Activated naive CD8-positive, alpha-beta T cell treated with anti-CD3 and anti-CD28 coated beads, Interleukin-2, amount 10 ng/mL, durations not matched to agents 7 days and 5 days (primary cell): Measurements from ENCODE around the gene ZNF420. TPM values are rescaled to one million over a fixed set of nuclear protein-coding genes. Genes with fewer than 3 reads are reported as not detected.
A peak's percentile ranks its signal among the peaks of the same experiment; 100 is the strongest.
"Not testable (repeated sequence)": the region's sequence is repeated elsewhere in the genome, so short reads cannot be mapped to it uniquely, and the experiment has no call there.

Experiments
- ATAC-seq: fragments of 150-1000 bp; cut with Tn5 transposase; one replicate; pipeline ENCODE4 v1.10.0; 2021; ENCODE audit warnings: low read depth, moderate library complexity
- POLR2A ChIA-PET: fragments of 350-600 bp; sonication (Branson Sonifier 250); formaldehyde crosslinking; loops from one replicate; lab custom pipeline; 2021; ENCODE audit warnings: antibody characterized with exemption; lab: Charles Lee
- DNase-seq: peaks from one replicate; pipeline ENCODE4 v3.0.0; 2021
- H3K27ac Mint-ChIP-seq: one replicate; pipeline ENCODE4 v1.8.0; 2022; ENCODE audit warnings: mild to moderate bottlenecking, mixed read lengths
- H3K27me3 Mint-ChIP-seq: one replicate; pipeline ENCODE4 v1.8.0; 2022; ENCODE audit warnings: mild to moderate bottlenecking, moderate library complexity, mixed read lengths
- H3K36me3 Mint-ChIP-seq: one replicate; pipeline ENCODE4 v1.8.0; 2021; ENCODE audit warnings: mild to moderate bottlenecking, mixed read lengths
- H3K4me1 Mint-ChIP-seq: one replicate; pipeline ENCODE4 v1.8.0; 2021; ENCODE audit warnings: mixed read lengths
- H3K4me3 Mint-ChIP-seq: one replicate; pipeline ENCODE4 v1.8.0; 2022; ENCODE audit warnings: mild to moderate bottlenecking, moderate library complexity, mixed read lengths
- H3K9me3 Mint-ChIP-seq: one replicate; pipeline ENCODE4 v1.8.0; 2021; ENCODE audit warnings: mixed read lengths
- total RNA-seq, 2 experiments: library from RNA; stranded (reverse); gene quantifications; one replicate each; pipeline ENCODE4 v1.2.3, GENCODE V29; 2021

The ZNF420 gene
- total RNA-seq: 10 to 100 TPM; 12.7 to 17.1 TPM

GRCh38 chr19:37077934-37078716, at the start of gene ZNF420:
Gene ZNF420 (plus strand): TSS chr19:37078433. CDS start chr19:37089119, 10,686 bp downstream.
- H3K36me3 Mint-ChIP-seq: peaks cover 27% of the 10 kb centered on the region

GRCh38 chr19:37045140-37045539, 33.1 kb upstream of the ZNF420 start:
- ATAC-seq: no peak
- no peaks in the 10 kb centered on the region for H3K4me1 Mint-ChIP-seq
- no peaks in the 10 kb centered on the region for H3K36me3 Mint-ChIP-seq
- H3K4me3 Mint-ChIP-seq: no peak overlapping the region
- H3K9me3 Mint-ChIP-seq: peaks cover 23% of the 10 kb centered on the region
- POLR2A ChIA-PET: no interaction called here
- DNase-seq: no peak
- H3K27ac Mint-ChIP-seq: no peak overlapping the region
- no peaks in the 10 kb centered on the region for H3K27me3 Mint-ChIP-seq

More at GRCh38 chr19:37077934-37078716, at the start of gene ZNF420:
- ATAC-seq (peak; percentile 95), DNase-seq (peak; percentile 88)
- H3K4me1 Mint-ChIP-seq: peaks cover 16% of the 10 kb centered on the region
- peak within 1 kb of the TSS; percentile 87 for H3K27ac Mint-ChIP-seq
- H3K9me3 Mint-ChIP-seq: peaks cover 11% of the 10 kb centered on the region
- no peaks in the 10 kb centered on the region for H3K27me3 Mint-ChIP-seq
- peak within 1 kb of the TSS; percentile 88 for H3K4me3 Mint-ChIP-seq
- POLR2A ChIA-PET: interaction anchor here (0.6 to 2.0 kb wide), 15 partner anchors 9 to 588 kb away, joined by 3 to 14 read pairs (median 5); partner anchors contain the start of genes ZNF260, ZNF345, ZNF382 and ZNF383

DNA sequence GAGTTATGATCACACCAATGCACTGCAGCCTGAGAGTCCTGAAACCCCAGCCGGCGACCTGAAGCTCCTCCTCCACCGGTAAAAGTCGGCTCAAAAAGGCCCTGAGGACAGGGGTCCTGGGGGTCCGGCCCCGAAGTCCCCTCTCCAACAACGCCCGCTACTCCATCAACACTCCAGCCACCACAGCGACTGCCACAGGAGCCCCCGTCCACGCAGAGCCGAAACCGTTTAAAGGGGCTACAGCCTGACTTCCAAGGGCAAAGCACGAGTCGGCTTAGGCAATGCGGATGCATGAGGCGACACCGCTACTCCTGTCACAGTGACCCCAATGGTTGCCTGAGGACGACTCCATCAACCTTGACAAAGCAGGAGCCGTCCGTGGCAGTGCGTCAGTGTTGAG, 22.9 kb upstream of the ZNF420 start:
- Mint-ChIP-seq H3K4me3 (no peak overlapping the region), H3K27me3 (no peaks in the 10 kb centered on the region), H3K4me1 (no peaks in the 10 kb centered on the region), H3K36me3 (peaks cover 5% of the 10 kb centered on the region), H3K27ac (no peak overlapping the region), H3K9me3 (peaks cover 36% of the 10 kb centered on the region)
- DNase-seq (no peak), ATAC-seq (no peak)
- POLR2A ChIA-PET: no interaction called here

DNA sequence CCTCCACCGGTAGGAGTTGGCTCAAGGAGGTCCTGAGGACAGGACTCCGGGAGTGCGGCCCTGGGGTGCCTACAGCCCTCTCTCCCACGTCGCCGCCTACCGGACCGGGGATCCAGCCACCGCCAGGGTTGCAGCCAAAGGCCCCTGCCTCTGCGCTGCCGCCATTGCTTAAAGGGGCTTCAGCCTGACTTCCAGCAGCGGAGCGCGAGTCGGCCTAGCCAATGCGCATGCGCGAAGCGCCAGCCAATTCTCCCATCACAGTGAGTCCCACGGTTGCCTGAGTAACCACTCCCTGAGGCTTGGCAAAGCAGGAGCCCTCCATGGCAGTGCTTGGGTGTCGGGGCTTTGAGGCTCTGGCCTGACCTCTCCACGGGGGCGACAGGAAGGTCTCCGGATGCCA, 21.5 kb upstream of the ZNF420 start:
- Mint-ChIP-seq H3K4me3 (no peak overlapping the region), H3K36me3 (peaks cover 8% of the 10 kb centered on the region), H3K4me1 (no peaks in the 10 kb centered on the region), H3K27ac (no peak overlapping the region), H3K27me3 (no peaks in the 10 kb centered on the region), H3K9me3 (peaks cover 34% of the 10 kb centered on the region)
- DNase-seq (no peak), ATAC-seq (no peak)
- POLR2A ChIA-PET: no interaction called here

DNA sequence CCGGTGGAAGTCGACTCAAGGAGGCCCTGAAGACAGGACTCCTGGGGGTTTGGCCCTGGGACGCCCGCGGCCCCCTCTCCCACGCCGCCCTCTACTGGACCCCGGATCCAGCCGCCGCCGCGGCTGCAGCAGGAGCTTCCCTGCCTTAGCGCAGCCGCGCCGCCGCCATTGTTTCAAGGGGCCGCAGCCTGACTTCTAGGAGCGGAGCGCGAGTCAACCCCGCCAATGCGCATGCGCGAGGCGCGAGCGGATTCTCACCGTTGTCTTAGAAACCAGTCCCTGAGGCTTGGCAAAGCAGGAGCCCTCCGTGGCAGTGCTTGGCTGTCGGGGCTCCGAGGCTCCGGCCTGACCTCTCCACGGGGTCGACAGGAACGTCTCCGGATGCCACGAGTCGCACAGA, 19.1 kb upstream of the ZNF420 start:
- no peak for ATAC-seq
- H3K9me3 Mint-ChIP-seq: peaks cover 31% of the 10 kb centered on the region
- POLR2A ChIA-PET: no interaction called here
- H3K36me3 Mint-ChIP-seq: peaks cover 8% of the 10 kb centered on the region
- no peak overlapping the region for H3K27ac Mint-ChIP-seq
- DNase-seq: no peak
- H3K4me1 Mint-ChIP-seq: no peaks in the 10 kb centered on the region
- no peaks in the 10 kb centered on the region for H3K27me3 Mint-ChIP-seq
- H3K4me3 Mint-ChIP-seq: no peak overlapping the region

DNA sequence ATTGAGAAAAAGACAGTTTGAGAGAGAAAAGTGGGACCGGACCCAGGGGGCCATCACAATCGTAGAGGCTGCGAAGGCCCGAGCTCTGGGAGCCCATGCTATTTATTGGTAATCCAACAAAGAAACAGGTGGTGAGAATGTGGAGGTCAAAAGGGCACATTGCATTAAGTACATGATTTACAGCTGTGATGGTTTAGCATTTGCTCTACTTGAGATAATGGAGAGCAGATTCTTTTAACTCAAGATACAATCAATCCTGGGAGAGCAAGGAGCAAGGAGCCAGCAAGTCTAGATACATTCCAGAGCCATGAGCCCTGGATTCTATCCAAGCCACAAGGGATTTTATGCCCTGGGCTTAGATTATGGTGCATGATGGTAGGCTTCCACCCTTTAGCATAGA, 13.3 kb upstream of the ZNF420 start:
- H3K9me3 Mint-ChIP-seq: peaks cover 29% of the 10 kb centered on the region
- H3K4me3 Mint-ChIP-seq, H3K36me3 Mint-ChIP-seq, DNase-seq, POLR2A ChIA-PET, H3K27me3 Mint-ChIP-seq, ATAC-seq, H3K4me1 Mint-ChIP-seq, H3K27ac Mint-ChIP-seq: not testable (repeated sequence)

GRCh38 chr19:37074111-37074510, 4.1 kb upstream of the ZNF420 start:
- no peak overlapping the region for H3K4me3 Mint-ChIP-seq
- peaks cover 10% of the 10 kb centered on the region for H3K9me3 Mint-ChIP-seq
- H3K36me3 Mint-ChIP-seq: no peaks in the 10 kb centered on the region
- POLR2A ChIA-PET: no interaction called here
- peaks cover 11% of the 10 kb centered on the region for H3K4me1 Mint-ChIP-seq
- DNase-seq (no peak), ATAC-seq (no peak)
- H3K27ac Mint-ChIP-seq: no peak overlapping the region
- H3K27me3 Mint-ChIP-seq: no peaks in the 10 kb centered on the region

DNA sequence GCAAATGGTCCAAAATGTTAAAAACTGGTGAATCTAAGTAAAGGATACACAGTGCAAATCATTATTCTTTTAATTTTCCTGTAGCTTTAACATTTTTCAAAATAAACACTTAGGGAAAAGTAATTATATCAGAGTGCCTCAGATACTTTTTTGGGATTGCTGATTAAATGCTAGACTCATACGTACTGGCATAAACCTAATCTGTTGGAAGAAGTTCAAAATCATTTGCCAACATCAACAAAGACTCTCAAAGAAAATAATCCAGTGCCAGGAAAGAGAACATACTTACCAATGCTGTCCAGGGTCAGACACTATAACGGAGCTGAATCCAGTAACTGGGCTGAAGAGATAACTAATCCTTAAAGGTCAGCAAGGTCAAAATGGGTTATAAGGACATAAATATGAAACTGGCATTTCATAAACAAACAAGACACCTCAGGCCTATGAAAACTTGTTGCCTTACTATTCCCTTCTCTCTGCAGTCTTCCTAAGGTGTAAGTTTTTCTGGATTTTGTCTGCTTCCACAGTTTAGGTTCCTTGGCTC, 3.3 kb upstream of the ZNF420 start:
- H3K9me3 Mint-ChIP-seq: peaks cover 9% of the 10 kb centered on the region
- DNase-seq (no peak), ATAC-seq (no peak)
- peaks cover 16% of the 10 kb centered on the region for H3K4me1 Mint-ChIP-seq
- H3K27me3 Mint-ChIP-seq: no peaks in the 10 kb centered on the region
- no peak overlapping the region for H3K4me3 Mint-ChIP-seq
- POLR2A ChIA-PET: no interaction called here
- H3K36me3 Mint-ChIP-seq: no peaks in the 10 kb centered on the region
- H3K27ac Mint-ChIP-seq: no peak overlapping the region

DNA sequence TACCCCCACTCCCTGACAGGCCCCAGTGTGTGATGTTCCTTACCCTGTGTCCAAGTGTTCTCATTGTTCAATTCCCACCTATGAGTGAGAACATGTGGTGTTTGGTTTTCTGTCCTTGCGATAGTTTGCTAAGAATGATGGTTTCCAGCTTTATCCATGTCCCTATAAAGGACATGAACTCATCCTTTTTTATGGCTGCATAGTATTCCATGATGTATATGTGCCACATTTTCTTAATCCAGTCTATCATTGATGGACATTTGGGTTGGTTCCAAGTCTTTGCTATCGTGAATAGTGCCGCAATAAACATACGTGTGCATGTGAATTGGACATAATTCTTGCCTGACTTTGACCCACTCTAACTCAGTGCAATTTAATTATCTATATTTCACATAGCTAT, 1.7 kb upstream of the ZNF420 start:
- DNase-seq, H3K9me3 Mint-ChIP-seq, H3K27ac Mint-ChIP-seq, POLR2A ChIA-PET, ATAC-seq, H3K27me3 Mint-ChIP-seq: not testable (repeated sequence)
- H3K4me3 Mint-ChIP-seq: peak overlapping the region; percentile 15
- peaks cover 16% of the 10 kb centered on the region for H3K4me1 Mint-ChIP-seq
- H3K36me3 Mint-ChIP-seq: peaks cover 13% of the 10 kb centered on the region

DNA sequence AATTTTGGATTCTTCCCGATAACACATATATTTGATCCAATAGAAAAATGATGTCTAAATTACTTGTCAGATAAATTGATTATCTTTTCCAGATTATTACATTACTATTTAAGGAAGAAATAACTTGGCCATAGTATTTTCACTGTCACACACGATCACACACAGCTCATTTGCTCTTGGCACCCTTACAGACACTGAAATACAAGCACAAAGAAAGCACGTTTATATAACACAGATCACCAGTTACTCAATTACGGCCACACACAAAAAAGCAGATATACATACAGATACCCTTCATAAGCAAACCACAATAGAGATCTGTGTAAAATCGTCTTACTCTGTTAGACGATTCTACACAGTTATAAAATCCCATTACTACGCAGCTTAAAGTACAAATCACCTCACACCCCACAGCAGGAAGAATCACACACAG, 716 bp upstream of the ZNF420 start:
- no peak for DNase-seq
- H3K27ac Mint-ChIP-seq: peak overlapping the region; percentile 87
- H3K27me3 Mint-ChIP-seq: no peaks in the 10 kb centered on the region
- H3K36me3 Mint-ChIP-seq: peaks cover 22% of the 10 kb centered on the region
- no peak for ATAC-seq
- H3K4me1 Mint-ChIP-seq: peaks cover 16% of the 10 kb centered on the region
- peak overlapping the region; percentile 88 for H3K4me3 Mint-ChIP-seq
- peaks cover 11% of the 10 kb centered on the region for H3K9me3 Mint-ChIP-seq
- POLR2A ChIA-PET: interaction anchor here (0.6 to 2.0 kb wide), 15 partner anchors 9 to 588 kb away, joined by 3 to 14 read pairs (median 5); partner anchors contain the start of genes ZNF260, ZNF345, ZNF382 and ZNF383

DNA sequence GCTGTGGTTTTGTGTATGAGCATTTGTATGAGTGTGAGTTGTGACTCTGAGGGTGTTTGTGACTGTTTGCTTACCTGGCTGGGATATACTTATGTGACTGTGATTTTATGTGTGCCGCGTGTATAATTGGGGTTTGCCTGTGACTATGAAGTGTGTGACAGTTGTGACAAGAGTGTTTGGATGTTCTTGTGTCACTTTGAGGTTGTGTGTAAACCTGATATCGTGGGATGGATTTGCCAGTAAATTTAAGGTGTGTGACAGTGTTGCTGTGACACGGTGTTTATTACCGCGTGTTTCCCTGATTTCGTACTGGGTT, 442 bp downstream of the ZNF420 start:
- Mint-ChIP-seq H3K4me1 (peaks cover 16% of the 10 kb centered on the region), H3K4me3 (peak overlapping the region; percentile 88), H3K27me3 (no peaks in the 10 kb centered on the region), H3K27ac (peak overlapping the region; percentile 87), H3K36me3 (peaks cover 30% of the 10 kb centered on the region), H3K9me3 (peaks cover 14% of the 10 kb centered on the region)
- POLR2A ChIA-PET: interaction anchor here (1.0 to 2.0 kb wide), 10 partner anchors 8 to 589 kb away, joined by 4 to 14 read pairs (median 6); partner anchors contain the start of genes ZNF260, ZNF345, ZNF383 and ZNF527
- no peak for ATAC-seq
- no peak for DNase-seq

DNA sequence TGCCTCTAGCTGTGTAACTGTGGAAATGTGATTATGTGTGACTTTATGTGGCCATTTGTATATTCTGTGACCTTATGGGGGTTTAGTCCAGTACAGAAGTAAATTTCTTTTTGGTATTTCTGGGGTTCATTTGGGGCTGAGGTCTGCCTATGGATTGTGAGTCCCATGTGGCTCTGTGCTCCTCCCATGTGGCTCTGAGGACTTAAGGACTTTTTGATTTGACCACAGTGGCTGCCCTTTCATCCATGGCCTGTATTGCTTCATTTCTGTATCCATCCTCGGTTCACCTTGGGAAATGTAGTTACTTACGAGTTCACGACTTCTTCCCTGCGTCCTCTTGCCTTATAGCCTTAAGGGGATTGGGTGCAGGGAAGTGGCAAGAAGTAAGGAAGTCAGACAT, 1.0 kb downstream of the ZNF420 start:
- H3K4me1 Mint-ChIP-seq: peaks cover 16% of the 10 kb centered on the region
- H3K9me3 Mint-ChIP-seq: peaks cover 14% of the 10 kb centered on the region
- H3K36me3 Mint-ChIP-seq: peaks cover 30% of the 10 kb centered on the region
- no peak for DNase-seq
- H3K4me3 Mint-ChIP-seq: peak overlapping the region; percentile 88
- H3K27me3 Mint-ChIP-seq: no peaks in the 10 kb centered on the region
- peak overlapping the region; percentile 87 for H3K27ac Mint-ChIP-seq
- POLR2A ChIA-PET: no interaction called here
- ATAC-seq: no peak

GRCh38 chr19:37082307-37082706, 4.1 kb downstream of the ZNF420 start:
- H3K4me1 Mint-ChIP-seq: peaks cover 16% of the 10 kb centered on the region
- no peaks in the 10 kb centered on the region for H3K27me3 Mint-ChIP-seq
- ATAC-seq (no peak), DNase-seq (no peak)
- H3K4me3 Mint-ChIP-seq: no peak overlapping the region
- no peak overlapping the region for H3K27ac Mint-ChIP-seq
- peaks cover 23% of the 10 kb centered on the region for H3K9me3 Mint-ChIP-seq
- H3K36me3 Mint-ChIP-seq: peaks cover 53% of the 10 kb centered on the region
- POLR2A ChIA-PET: no interaction called here

- no peak for DNase-seq
- POLR2A ChIA-PET: interaction anchor here (1.8 kb wide), 1 partner anchor 9 kb away, joined by 6 read pairs; the partner anchor contains the start of gene ZNF420
These were observed 8.9 kb downstream of the ZNF420 start for GRCh38 chr19:37087110-37087509.

More at GRCh38 chr19:37087110-37087509, 8.9 kb downstream of the ZNF420 start:
- H3K36me3 Mint-ChIP-seq: peaks cover 76% of the 10 kb centered on the region
- no peak overlapping the region for H3K27ac Mint-ChIP-seq
- no peaks in the 10 kb centered on the region for H3K4me1 Mint-ChIP-seq
- H3K9me3 Mint-ChIP-seq: peaks cover 37% of the 10 kb centered on the region
- no peaks in the 10 kb centered on the region for H3K27me3 Mint-ChIP-seq
- no peak overlapping the region for H3K4me3 Mint-ChIP-seq
- no peak for ATAC-seq
